Large intestine (tissue), 3 donors: ENCODE data around the gene STK32B. TPM values are rescaled to one million over a fixed set of nuclear protein-coding genes. Genes with fewer than 3 reads are reported as not detected.

Source experiments
- DNase-seq, 2 donors: peaks; one replicate each; pipeline versions ENCODE4 v3.0.0 to v3.0.0-alpha.2; 2013
- H3K27ac ChIP-seq: one replicate; pipeline ENCODE4 v1.5.1; 2013; ENCODE audit warnings: low read length
- H3K27me3 ChIP-seq: 2 replicates; pipeline ENCODE4 v1.6.1; 2013; ENCODE audit warnings: low read length; ENCODE audit not compliant: control insufficient read depth, insufficient read depth
- H3K36me3 ChIP-seq: 2 replicates; pipeline ENCODE4 v1.6.1; 2013; ENCODE audit warnings: low read length; ENCODE audit not compliant: control insufficient read depth, insufficient read depth
- H3K4me1 ChIP-seq: one replicate; pipeline ENCODE4 v1.6.1; 2013; ENCODE audit warnings: low read length; ENCODE audit not compliant: control insufficient read depth, insufficient read depth
- H3K4me3 ChIP-seq: one replicate; pipeline ENCODE4 v1.5.1; 2013; ENCODE audit warnings: low read length
- H3K9me3 ChIP-seq: one replicate; pipeline ENCODE4 v1.6.1; 2013; ENCODE audit warnings: mild to moderate bottlenecking, low read depth, low read length, moderate library complexity; ENCODE audit not compliant: control insufficient read depth
- WGBS: methylation state at CpG from one replicate; pipeline ENCODE4 v1.1.5; 2013; ENCODE audit warnings: low lambda C conversion rate; ENCODE audit not compliant: insufficient coverage; 5-methylcytosine and 5-hydroxymethylcytosine counted together
- polyA plus RNA-seq: library from polyadenylated mRNA; unstranded; fragments of 120-200 nt; gene quantifications from one replicate; pipeline ENCODE4 v1.2.1, GENCODE V29; 2013

The STK32B gene
- polyA plus RNA-seq, 1 donor: 1.6 TPM

GRCh38 chr4:5152521-5152920 is 101.2 kb downstream of the STK32B start:
- Histone ChIP-seq H3K27ac (no peak overlapping the region), H3K9me3 (no peaks in the 10 kb centered on the region), H3K36me3 (no peaks in the 10 kb centered on the region), H3K27me3 (no peaks in the 10 kb centered on the region), H3K4me3 (no peak overlapping the region), H3K4me1 (no peaks in the 10 kb centered on the region)
- no CpG with 5 or more reads among the region's 6 CpGs for WGBS
- DNase-seq: no peak

DNA sequence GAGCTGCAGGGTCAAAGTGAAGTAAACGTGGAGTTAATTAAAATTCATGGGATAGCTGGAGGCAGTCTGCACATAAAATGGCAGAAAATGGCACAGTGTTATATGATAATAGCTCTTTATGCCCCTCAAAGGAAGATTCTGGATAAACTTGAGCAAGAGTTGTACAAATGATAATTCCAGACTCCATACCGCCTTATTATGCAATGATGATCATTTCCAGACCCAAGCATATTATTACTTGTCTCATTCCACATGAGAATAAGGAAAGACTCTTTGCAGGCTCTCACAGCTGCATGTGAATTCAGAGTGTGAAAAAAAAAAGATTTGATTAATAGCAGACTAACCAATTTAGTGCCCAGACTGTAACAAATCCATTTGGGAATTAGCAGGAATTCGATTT is 105.4 kb downstream of the STK32B start:
- no peak overlapping the region for H3K27ac ChIP-seq
- 80% methylated on average over 1 of the region's 3 CpGs for WGBS
- no peak for DNase-seq
- H3K27me3 ChIP-seq: peaks cover 5% of the 10 kb centered on the region
- H3K4me3 ChIP-seq: no peak overlapping the region
- H3K9me3 ChIP-seq: no peaks in the 10 kb centered on the region
- no peaks in the 10 kb centered on the region for H3K36me3 ChIP-seq
- no peaks in the 10 kb centered on the region for H3K4me1 ChIP-seq

DNA sequence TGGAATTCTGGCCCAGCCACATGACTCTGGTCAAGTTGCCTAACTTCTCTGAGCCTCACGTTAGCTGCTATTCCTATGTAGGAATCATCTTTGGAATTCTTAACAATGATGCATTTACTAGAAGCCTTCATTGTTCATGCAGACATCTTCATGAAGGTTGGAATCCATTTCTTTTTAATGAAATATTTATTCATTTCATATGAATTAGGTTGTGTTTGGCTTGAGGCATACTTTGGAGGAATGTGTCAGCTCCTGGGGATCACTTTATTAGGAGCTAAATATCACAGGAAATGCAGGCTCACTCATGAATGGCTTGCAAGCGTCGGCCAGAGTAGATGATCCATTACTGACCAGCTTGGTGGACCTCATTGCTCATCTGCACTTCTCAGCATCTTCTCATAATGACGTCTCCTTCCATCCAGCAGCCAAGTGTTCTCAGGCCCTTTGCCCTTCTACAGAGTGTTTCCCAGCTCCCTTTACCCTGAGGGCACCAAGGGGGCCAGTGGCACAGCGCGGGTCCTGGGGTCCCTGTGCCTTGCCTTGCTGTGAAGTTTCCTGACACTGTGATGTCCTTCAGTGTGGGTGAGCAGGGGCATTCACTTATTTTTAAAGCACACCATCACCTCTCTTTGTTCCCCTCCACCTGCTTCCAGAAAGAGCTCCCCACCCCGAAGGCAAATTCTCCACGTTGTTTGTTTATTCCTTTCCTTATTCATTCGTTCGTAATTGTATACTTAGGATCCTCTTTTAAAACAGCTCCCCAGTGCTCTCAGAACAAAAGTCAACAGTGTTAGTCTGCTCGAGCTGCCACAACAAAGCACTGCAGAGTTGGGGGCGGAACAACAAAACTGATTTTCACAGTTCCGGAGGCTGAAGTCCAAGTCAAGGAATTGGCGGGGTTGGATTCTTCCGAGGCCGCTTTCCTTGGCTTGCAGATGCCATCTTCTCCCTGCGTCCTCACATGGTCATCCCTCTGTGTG is 106.8 kb downstream of the STK32B start:
- 24% methylated on average over 4 of the region's 17 CpGs for WGBS
- DNase-seq: no peak
- no peak overlapping the region for H3K27ac ChIP-seq
- H3K36me3 ChIP-seq: no peaks in the 10 kb centered on the region
- H3K9me3 ChIP-seq: no peaks in the 10 kb centered on the region
- H3K4me3 ChIP-seq: no peak overlapping the region
- H3K27me3 ChIP-seq: peaks cover 5% of the 10 kb centered on the region
- H3K4me1 ChIP-seq: no peaks in the 10 kb centered on the region

DNA sequence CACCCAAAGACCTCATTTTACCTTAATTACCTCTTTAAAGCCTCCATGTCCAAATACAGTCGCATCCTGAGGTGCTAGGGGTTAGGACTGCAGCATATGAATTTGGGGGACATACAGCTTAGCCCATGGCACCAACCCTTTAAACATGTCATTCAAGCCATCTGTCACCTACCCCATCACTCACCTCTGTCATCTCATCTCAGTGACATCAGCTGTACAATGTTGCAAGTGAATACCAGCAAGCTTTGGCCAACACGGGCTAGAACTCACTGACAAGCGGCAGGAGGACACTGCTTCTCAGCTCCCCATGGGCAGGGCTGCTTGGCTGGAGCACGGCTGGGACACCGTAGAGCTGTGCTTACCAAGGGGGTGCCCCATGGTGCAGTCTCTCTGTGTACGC is 107.5 kb downstream of the STK32B start:
- H3K4me3 ChIP-seq: no peak overlapping the region
- no peaks in the 10 kb centered on the region for H3K9me3 ChIP-seq
- WGBS: 100% methylated on average over 1 of the region's 6 CpGs
- DNase-seq: no peak
- H3K27me3 ChIP-seq: peaks cover 5% of the 10 kb centered on the region
- H3K4me1 ChIP-seq: no peaks in the 10 kb centered on the region
- H3K27ac ChIP-seq: no peak overlapping the region
- H3K36me3 ChIP-seq: no peaks in the 10 kb centered on the region

- no peak overlapping the region for H3K27ac ChIP-seq
- no peaks in the 10 kb centered on the region for H3K9me3 ChIP-seq
- peaks cover 5% of the 10 kb centered on the region for H3K27me3 ChIP-seq
- 90% methylated on average over 2 of the region's 4 CpGs for WGBS
- H3K36me3 ChIP-seq: no peaks in the 10 kb centered on the region
- no peak for DNase-seq
- H3K4me1 ChIP-seq: no peaks in the 10 kb centered on the region
- no peak overlapping the region for H3K4me3 ChIP-seq
Observed at GRCh38 chr4:5160668-5161067, 109.4 kb downstream of the STK32B start.

- 40% methylated on average over 1 of the region's 6 CpGs for WGBS
- Histone ChIP-seq H3K9me3 (no peaks in the 10 kb centered on the region), H3K27me3 (peaks cover 5% of the 10 kb centered on the region), H3K36me3 (no peaks in the 10 kb centered on the region), H3K27ac (no peak overlapping the region), H3K4me1 (no peaks in the 10 kb centered on the region), H3K4me3 (no peak overlapping the region)
- no peak for DNase-seq
Observed at GRCh38 chr4:5162909-5163508, 111.7 kb downstream of the STK32B start.

- 50% methylated on average over 1 of the region's 10 CpGs for WGBS
- H3K36me3 ChIP-seq: no peaks in the 10 kb centered on the region
Observed at GRCh38 chr4:5164221-5164912, 113.1 kb downstream of the STK32B start.

DNA sequence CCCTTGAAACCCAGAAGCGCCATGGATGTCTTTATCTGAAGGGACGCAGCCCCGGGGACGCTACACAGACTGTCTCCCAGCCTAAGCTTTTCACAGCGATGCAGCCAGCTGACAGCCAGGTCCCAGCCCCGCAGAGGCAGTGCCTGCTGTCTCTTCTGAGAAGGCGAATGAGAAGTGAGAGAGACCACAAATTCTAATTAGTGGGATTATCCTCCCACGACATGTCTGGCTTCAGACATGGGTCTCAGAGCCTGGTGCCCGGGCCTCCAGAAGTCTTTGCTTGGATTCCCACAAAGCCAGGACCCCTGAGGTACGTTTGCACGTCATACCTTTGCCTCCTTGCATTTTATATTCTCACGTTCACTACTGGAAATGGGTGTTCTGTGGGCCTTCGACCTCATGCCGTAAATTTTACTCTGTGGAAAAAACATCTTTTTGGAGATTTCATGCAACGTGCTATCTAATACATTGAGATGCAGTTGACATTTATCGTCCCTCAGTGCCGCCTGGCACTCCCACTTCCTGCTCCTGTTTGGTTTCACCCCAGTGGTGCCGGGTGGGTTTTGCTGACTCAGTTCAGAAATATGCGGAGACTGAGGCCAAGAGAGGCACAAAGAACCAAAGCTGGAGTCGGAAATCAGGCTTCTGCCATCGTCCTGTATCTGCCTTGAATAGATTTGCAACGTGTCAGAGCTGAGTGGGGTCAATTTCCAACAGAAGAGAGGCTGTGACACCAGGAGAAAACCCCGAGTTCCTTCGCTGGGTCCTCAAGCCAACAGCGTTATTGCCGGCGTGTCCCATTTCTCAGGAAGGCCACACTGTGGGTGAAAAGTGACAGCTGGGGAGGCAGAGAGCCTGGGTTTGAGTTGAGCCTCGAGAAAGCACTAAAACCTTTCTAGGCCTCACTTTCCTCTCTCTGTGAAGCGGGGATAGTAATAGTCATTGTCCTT is 114.4 kb downstream of the STK32B start:
- Histone ChIP-seq H3K36me3 (no peaks in the 10 kb centered on the region), H3K9me3 (no peaks in the 10 kb centered on the region), H3K27ac (no peak overlapping the region), H3K27me3 (no peaks in the 10 kb centered on the region), H3K4me3 (no peak overlapping the region), H3K4me1 (no peaks in the 10 kb centered on the region)
- WGBS: 61% methylated on average over 3 of the region's 29 CpGs
- DNase-seq: no peak

More at GRCh38 chr4:5164221-5164912, 113.1 kb downstream of the STK32B start:
- Histone ChIP-seq H3K4me3 (no peak overlapping the region), H3K27ac (no peak overlapping the region), H3K27me3 (no peaks in the 10 kb centered on the region), H3K9me3 (no peaks in the 10 kb centered on the region), H3K4me1 (no peaks in the 10 kb centered on the region)
- no peak for DNase-seq

- no peaks in the 10 kb centered on the region for H3K36me3 ChIP-seq
- no peaks in the 10 kb centered on the region for H3K9me3 ChIP-seq
- DNase-seq: no peak
- no peak overlapping the region for H3K27ac ChIP-seq
- H3K4me1 ChIP-seq: no peaks in the 10 kb centered on the region
- no peak overlapping the region for H3K4me3 ChIP-seq
- no CpG with 5 or more reads among the region's 4 CpGs for WGBS
- no peaks in the 10 kb centered on the region for H3K27me3 ChIP-seq
Observed at GRCh38 chr4:5166377-5166776, 115.1 kb downstream of the STK32B start.
